Hepatocyte (in vitro differentiated cells): Measurements from ENCODE around the gene KIAA0408.

Experiments used
- CTCF ChIP-seq: fragments of 200-600 bp; sonication (generic); IDR thresholded peaks from 2 replicates; pipeline ENCODE4 v1.5.1; 2016; ENCODE audit warnings: antibody characterized with exemption, mild to moderate bottlenecking; ENCODE audit not compliant: poor library complexity
- EZH2 ChIP-seq: fragments of 200-600 bp; sonication (generic); IDR thresholded peaks from 2 replicates; pipeline ENCODE4 v1.6.1; 2016; ENCODE audit warnings: antibody characterized with exemption, mild to moderate bottlenecking, borderline replicate concordance

GRCh38 chr6:127460465-127460864 is 1.3 kb upstream of the KIAA0408 start:
- TF ChIP-seq CTCF (no peak), EZH2 (no peak)
